GM12874 (cell line): ENCODE data around the gene SHCBP1.

Experiments
- CTCF ChIP-seq: IDR thresholded peaks from 2 replicates; pipeline ENCODE4 v1.5.1; 2011; ENCODE audit warnings: low read depth, mild to moderate bottlenecking, control low read depth, low read length, moderate library complexity; ENCODE audit not compliant: insufficient read depth

SHCBP1 gene

GRCh38 chr16:46591257-46591656 is 29.9 kb downstream of the SHCBP1 start:
- no peak for TF ChIP-seq CTCF

- TF ChIP-seq CTCF, result no peak
These were observed 35.1 kb downstream of the SHCBP1 start for GRCh38 chr16:46586011-46586577.

GRCh38 chr16:46583036-46583435 is 38.1 kb downstream of the SHCBP1 start:
- no peak for TF ChIP-seq CTCF

- TF ChIP-seq CTCF, result no peak
These were observed 38.9 kb downstream of the SHCBP1 start for GRCh38 chr16:46582313-46582712.

- TF ChIP-seq CTCF, result no peak
These were observed 43.1 kb downstream of the SHCBP1 start for GRCh38 chr16:46577988-46578579.

GRCh38 chr16:46573834-46574159 is 47.4 kb downstream of the SHCBP1 start:
- TF ChIP-seq CTCF, result no peak

- TF ChIP-seq CTCF, result no peak
These were observed 48.0 kb downstream of the SHCBP1 start for GRCh38 chr16:46573008-46573833.
